ENCODE data around the gene EXOC6B.

EXOC6B gene

DNA sequence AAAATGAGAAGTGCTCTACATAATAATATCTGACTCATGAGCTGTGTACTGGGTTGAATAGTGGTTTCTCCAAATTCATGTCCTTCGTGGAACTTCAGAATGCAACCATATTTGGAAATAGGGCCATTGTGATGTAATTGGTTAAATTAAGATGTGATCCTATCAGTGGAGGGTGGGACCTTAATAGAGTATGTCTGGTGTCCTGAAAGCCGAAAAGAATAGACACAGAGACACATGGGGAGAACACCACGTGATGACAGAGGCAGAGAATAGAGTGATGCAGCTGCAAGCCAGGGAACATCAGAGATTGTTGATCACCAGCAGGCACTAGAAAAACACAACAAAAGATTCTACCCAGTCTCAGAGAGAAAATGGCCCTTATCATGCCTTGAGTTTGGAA lies 310.1 kb downstream of the EXOC6B start (continued):
- TF ChIP-seq GLIS1 (tag by site-specific recombination; IDR thresholded peaks at IDR 0.05) = no peak

- H3K4me3 ChIP-seq (ENCODE audit: low read depth, low read length) = no peak overlapping the region
- CTCF ChIA-PET = no interaction called here
These were observed 312.8 kb downstream of the EXOC6B start for GRCh38 chr2:72513011-72513410.

DNA sequence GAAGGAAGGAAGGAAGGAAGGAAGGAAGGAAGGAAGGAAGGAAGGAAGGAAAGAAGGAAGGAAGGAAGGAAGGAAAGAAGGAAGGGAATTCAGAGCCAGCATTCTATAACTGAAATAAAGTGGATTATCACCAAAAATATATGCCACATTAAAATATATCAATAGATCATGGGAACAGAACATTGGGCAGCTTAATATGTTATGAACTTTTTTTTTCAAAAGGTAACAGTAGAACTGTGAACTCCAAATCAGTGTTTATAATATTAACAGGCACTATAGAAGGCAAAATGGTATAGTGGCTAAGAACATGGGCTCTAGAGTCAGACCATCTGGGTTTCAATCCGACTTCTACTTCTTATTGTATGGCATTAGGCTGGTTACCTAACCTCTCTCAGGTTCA lies 313.5 kb downstream of the EXOC6B start:
- CTCF ChIA-PET = no interaction called here
- POLR2A ChIA-PET = no interaction called here

More at GRCh38 chr2:72513011-72513410, 312.8 kb downstream of the EXOC6B start:
- POLR2A ChIA-PET = no interaction called here
- TF ChIP-seq ZNF660 (tag by site-specific recombination; IDR thresholded peaks at IDR 0.05) (no peak), ZNF416 (tag by site-specific recombination; IDR thresholded peaks at IDR 0.05) (no peak), ZNF391 (tag by site-specific recombination; IDR thresholded peaks at IDR 0.05; ENCODE audit: borderline replicate concordance, low read depth) (no peak), ZNF366 (tag by site-specific recombination; conservative IDR thresholded peaks at IDR 0.05) (no peak), ZNF530 (tag by site-specific recombination; IDR thresholded peaks at IDR 0.05; ENCODE audit: low read depth) (no peak), GLIS1 (tag by site-specific recombination; IDR thresholded peaks at IDR 0.05) (no peak), ZNF221 (tag by site-specific recombination; IDR thresholded peaks at IDR 0.05; ENCODE audit: borderline replicate concordance) (no peak), YY1 (tag by site-specific recombination; IDR thresholded peaks at IDR 0.05) (no peak), ZNF239 (tag by site-specific recombination; IDR thresholded peaks at IDR 0.05) (no peak), ZNF585B (tag by site-specific recombination; IDR thresholded peaks at IDR 0.05) (no peak), ZXDB (tag by site-specific recombination; IDR thresholded peaks at IDR 0.05) (no peak), ZBTB48 (tag by site-specific recombination; IDR thresholded peaks at IDR 0.05) (no peak), ZNF600 (tag by site-specific recombination; IDR thresholded peaks at IDR 0.05) (no peak), ZNF707 (tag by site-specific recombination; IDR thresholded peaks at IDR 0.05) (no peak), ZNF292 (tag by site-specific recombination; IDR thresholded peaks at IDR 0.05; ENCODE audit: borderline replicate concordance, low read depth) (no peak)
- TF ChIP-seq, protein P1, sequence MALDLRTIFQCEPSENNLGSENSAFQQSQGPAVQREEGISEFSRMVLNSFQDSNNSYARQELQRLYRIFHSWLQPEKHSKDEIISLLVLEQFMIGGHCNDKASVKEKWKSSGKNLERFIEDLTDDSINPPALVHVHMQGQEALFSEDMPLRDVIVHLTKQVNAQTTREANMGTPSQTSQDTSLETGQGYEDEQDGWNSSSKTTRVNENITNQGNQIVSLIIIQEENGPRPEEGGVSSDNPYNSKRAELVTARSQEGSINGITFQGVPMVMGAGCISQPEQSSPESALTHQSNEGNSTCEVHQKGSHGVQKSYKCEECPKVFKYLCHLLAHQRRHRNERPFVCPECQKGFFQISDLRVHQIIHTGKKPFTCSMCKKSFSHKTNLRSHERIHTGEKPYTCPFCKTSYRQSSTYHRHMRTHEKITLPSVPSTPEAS (tag by site-specific recombination; IDR thresholded peaks at IDR 0.05) = no peak
- TF ChIP-seq, protein P2, sequence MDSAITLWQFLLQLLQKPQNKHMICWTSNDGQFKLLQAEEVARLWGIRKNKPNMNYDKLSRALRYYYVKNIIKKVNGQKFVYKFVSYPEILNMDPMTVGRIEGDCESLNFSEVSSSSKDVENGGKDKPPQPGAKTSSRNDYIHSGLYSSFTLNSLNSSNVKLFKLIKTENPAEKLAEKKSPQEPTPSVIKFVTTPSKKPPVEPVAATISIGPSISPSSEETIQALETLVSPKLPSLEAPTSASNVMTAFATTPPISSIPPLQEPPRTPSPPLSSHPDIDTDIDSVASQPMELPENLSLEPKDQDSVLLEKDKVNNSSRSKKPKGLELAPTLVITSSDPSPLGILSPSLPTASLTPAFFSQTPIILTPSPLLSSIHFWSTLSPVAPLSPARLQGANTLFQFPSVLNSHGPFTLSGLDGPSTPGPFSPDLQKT (IDR thresholded peaks at IDR 0.05; ENCODE audit: borderline replicate concordance, low read depth, low read length) = no peak
- TF ChIP-seq, protein P3, sequence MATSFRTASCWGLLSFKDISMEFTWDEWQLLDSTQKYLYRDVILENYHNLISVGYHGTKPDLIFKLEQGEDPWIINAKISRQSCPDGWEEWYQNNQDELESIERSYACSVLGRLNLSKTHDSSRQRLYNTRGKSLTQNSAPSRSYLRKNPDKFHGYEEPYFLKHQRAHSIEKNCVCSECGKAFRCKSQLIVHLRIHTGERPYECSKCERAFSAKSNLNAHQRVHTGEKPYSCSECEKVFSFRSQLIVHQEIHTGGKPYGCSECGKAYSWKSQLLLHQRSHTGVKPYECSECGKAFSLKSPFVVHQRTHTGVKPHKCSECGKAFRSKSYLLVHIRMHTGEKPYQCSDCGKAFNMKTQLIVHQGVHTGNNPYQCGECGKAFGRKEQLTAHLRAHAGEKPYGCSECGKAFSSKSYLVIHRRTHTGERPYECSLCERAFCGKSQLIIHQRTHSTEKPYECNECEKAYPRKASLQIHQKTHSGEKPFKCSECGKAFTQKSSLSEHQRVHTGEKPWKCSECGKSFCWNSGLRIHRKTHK (tag by site-specific recombination; IDR thresholded peaks at IDR 0.05) = no peak
- TF ChIP-seq, protein P4, sequence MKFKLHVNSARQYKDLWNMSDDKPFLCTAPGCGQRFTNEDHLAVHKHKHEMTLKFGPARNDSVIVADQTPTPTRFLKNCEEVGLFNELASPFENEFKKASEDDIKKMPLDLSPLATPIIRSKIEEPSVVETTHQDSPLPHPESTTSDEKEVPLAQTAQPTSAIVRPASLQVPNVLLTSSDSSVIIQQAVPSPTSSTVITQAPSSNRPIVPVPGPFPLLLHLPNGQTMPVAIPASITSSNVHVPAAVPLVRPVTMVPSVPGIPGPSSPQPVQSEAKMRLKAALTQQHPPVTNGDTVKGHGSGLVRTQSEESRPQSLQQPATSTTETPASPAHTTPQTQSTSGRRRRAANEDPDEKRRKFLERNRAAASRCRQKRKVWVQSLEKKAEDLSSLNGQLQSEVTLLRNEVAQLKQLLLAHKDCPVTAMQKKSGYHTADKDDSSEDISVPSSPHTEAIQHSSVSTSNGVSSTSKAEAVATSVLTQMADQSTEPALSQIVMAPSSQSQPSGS (tag by site-specific recombination; IDR thresholded peaks at IDR 0.05; ENCODE audit: low read depth) = no peak
- TF ChIP-seq, protein P5, sequence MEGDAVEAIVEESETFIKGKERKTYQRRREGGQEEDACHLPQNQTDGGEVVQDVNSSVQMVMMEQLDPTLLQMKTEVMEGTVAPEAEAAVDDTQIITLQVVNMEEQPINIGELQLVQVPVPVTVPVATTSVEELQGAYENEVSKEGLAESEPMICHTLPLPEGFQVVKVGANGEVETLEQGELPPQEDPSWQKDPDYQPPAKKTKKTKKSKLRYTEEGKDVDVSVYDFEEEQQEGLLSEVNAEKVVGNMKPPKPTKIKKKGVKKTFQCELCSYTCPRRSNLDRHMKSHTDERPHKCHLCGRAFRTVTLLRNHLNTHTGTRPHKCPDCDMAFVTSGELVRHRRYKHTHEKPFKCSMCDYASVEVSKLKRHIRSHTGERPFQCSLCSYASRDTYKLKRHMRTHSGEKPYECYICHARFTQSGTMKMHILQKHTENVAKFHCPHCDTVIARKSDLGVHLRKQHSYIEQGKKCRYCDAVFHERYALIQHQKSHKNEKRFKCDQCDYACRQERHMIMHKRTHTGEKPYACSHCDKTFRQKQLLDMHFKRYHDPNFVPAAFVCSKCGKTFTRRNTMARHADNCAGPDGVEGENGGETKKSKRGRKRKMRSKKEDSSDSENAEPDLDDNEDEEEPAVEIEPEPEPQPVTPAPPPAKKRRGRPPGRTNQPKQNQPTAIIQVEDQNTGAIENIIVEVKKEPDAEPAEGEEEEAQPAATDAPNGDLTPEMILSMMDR (tag by site-specific recombination; IDR thresholded peaks at IDR 0.05) = no peak
- Histone ChIP-seq H3K36me3 (ENCODE audit: control insufficient read depth in 2 of 2, insufficient read depth in 1 of 2, low read length in 2 of 2) (no peaks in the 10 kb centered on the region), H3K27ac (ENCODE audit: extremely low read depth, low read depth, low read length) (no peak overlapping the region), H3K4me1 (ENCODE audit: control insufficient read depth, insufficient read depth, low read length) (peaks cover 12% of the 10 kb centered on the region), H3K9me3 (ENCODE audit: control insufficient read depth, insufficient read depth, low read depth, low read length) (no peaks in the 10 kb centered on the region)

More for the DNA sequence above, 313.5 kb downstream of the EXOC6B start:
- no peaks in the 10 kb centered on the region for H3K36me3 ChIP-seq (ENCODE audit: control insufficient read depth in 2 of 2, insufficient read depth in 1 of 2, low read length in 2 of 2)
- H3K9me3 ChIP-seq (ENCODE audit: control insufficient read depth, insufficient read depth, low read depth, low read length) = no peaks in the 10 kb centered on the region
- no peak overlapping the region for H3K27ac ChIP-seq (ENCODE audit: extremely low read depth, low read depth, low read length)
- peaks cover 12% of the 10 kb centered on the region for H3K4me1 ChIP-seq (ENCODE audit: control insufficient read depth, insufficient read depth, low read length)
- H3K4me3 ChIP-seq (ENCODE audit: low read depth, low read length) = no peak overlapping the region
- TF ChIP-seq GLI2 (tag by site-specific recombination; IDR thresholded peaks at IDR 0.05; ENCODE audit: borderline replicate concordance, low read depth) = no peak
- TF ChIP-seq ZNF366 (tag by site-specific recombination; conservative IDR thresholded peaks at IDR 0.05) = peak; percentile 76; the same call in 1 of the 2 replicates
